ENCODE measurements around the gene KIF20A. TPM values are rescaled to one million over a fixed set of nuclear protein-coding genes. Genes with fewer than 3 reads are reported as not detected.
"Not testable (repeated sequence)": the region's sequence is repeated elsewhere in the genome, so short reads cannot be mapped to it uniquely, and the experiment has no call there.

Gene KIF20A
- 10 to 100 TPM; 37.1 to 47.9 (median 43.0) TPM for polyA plus RNA-seq (ENCODE audit: insufficient read length in 4 of 4)

DNA sequence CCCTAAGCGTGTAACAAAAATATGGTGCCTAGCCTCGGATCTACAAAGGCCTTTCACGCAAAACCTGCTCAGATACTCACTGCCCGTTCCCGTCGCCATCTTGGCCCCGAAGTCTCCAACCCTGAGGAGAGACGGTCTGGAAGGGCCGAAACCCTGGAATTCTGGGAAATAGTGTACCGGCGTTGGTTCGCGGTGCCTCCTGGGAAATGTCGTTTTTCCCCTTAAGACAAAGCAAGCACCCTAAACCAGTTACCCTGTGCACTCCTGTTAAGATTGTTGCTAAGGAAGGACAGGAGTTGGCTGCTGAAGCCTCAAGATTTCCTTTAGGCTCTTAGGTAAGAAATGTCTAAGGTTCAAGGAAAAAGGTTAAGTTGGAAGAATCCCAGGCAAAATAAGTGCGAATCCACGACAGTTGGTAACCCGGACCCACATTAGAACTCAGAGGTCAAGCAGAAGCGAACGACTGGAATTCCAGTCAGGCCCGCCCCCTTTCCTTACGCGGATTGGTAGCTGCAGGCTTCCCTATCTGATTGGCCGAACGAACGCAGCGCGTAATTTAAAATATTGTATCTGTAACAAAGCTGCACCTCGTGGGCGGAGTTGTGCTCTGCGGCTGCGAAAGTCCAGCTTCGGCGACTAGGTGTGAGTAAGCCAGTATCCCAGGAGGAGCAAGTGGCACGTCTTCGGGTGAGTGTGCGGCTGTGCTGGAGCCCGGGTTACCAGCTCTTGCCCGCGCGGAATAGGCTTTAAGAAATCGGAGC lies at the start of gene KIF20A, which contains the start of gene BRD8:
Gene KIF20A (plus strand): TSS at position 597 of the 761 bp plus-strand sequence. CDS start 569 bp downstream, outside the sequence.
Gene BRD8 (minus strand): TSS at position 115 of the 761 bp plus-strand sequence. CDS start 16 bp downstream, at position 99.
- DNase-seq (ENCODE audit: low read depth in 4 of 4, low spot score in 3 of 4) = peak; percentile 90 to 95 (median 92)

- no peak for DNase-seq (ENCODE audit: low read depth in 4 of 4, low spot score in 3 of 4)
Observed at GRCh38 chr5:138129347-138129746, 49.6 kb upstream of the KIF20A start.

- DNase-seq (ENCODE audit: low read depth in 4 of 4, low spot score in 3 of 4) = no peak
Observed at GRCh38 chr5:138132543-138132942, 46.4 kb upstream of the KIF20A start.

DNA sequence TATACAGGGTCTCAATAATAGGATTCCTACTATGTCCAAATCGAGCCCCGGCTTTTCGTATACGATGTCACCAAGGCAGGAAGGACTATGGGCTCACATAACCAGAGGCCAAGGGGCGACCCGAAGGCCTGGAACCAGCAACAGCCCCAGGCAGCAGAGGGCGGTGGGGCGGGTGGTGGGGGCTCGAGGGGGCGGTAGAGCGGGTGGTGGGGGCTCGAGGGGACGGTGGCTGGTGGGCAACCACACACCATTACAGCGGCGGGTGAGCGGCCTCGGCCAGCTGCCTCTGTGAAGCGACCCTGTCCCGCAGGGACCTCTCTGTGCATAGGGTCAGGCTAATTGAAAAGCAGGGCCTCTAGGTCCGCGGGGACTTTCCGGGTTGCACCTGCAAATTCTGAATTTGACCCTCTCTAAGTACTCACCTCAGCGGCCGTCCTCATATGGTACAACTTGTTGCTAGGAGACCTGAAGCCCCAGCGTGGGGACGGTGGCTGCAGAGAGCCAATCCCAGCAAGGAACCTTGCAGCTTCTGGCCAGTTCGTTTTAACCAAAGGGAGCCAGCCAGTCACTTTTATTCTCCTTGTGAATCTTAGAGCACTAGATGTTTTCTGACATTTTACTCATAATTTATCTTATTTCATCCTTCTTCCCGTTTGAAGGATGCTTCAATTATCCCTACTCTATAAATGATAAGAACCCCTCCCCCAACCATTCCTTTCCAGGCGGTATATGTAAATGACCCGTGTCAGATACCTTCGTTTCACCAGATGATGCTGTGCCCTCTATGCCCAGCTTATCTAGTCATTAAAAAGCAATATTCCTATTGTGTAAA lies 39.7 kb upstream of the KIF20A start, which contains the start of gene NME5:
Gene NME5 (minus strand): TSS at position 480 of the 832 bp plus-strand sequence. CDS start 648 bp downstream, outside the sequence.
- peak; percentile 48 to 72 (median 56) for DNase-seq (ENCODE audit: low read depth in 4 of 4, low spot score in 3 of 4)

DNA sequence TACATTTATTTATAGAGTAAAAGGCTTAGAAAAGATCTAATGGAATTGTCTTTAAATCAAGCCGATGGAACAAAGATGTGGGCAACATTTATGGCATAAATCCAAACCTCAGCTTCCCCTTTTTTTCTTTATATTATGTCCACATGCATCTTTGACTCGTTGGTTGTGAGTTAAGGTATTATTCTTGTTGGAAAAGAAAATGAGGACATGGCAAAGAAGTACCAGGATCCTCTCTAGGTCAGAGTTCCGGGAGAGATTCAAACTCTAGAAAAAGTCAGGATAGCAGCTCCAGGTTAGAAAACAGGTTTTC lies 39.2 kb upstream of the KIF20A start:
- no peak for DNase-seq (ENCODE audit: low read depth in 4 of 4, low spot score in 3 of 4)

DNA sequence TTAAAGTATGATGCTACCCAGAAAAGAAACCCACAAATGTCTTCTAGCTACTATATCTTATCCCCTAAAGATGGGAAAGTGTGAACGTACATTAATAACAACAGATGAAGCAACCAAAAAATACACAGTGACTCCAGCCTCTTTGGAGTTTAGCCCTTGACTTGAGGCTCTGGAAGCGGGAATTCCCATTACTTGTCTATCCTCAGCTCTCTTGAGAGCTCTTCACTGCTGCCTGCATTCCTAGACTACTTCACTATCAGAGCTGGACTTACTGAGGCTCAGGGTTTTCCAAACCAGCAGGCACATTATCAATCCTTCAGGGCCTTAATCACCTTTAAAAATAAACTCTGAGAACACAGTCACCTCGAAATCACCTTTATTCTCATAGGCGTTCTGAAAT lies 38.6 kb upstream of the KIF20A start:
- DNase-seq (ENCODE audit: low read depth in 4 of 4, low spot score in 3 of 4) = no peak

GRCh38 chr5:138141734-138142133 lies 37.2 kb upstream of the KIF20A start:
- no peak for DNase-seq (ENCODE audit: low read depth in 4 of 4, low spot score in 3 of 4)

- not testable (repeated sequence) for DNase-seq (ENCODE audit: low read depth in 4 of 4, low spot score in 3 of 4)
Observed at GRCh38 chr5:138143578-138143977, 35.3 kb upstream of the KIF20A start.

- no peak for DNase-seq (ENCODE audit: low read depth in 4 of 4, low spot score in 3 of 4)
Observed at GRCh38 chr5:138148811-138149210, 30.1 kb upstream of the KIF20A start.

GRCh38 chr5:138149530-138149929 lies 29.4 kb upstream of the KIF20A start:
- DNase-seq (ENCODE audit: low read depth in 4 of 4, low spot score in 3 of 4) = no peak

DNA sequence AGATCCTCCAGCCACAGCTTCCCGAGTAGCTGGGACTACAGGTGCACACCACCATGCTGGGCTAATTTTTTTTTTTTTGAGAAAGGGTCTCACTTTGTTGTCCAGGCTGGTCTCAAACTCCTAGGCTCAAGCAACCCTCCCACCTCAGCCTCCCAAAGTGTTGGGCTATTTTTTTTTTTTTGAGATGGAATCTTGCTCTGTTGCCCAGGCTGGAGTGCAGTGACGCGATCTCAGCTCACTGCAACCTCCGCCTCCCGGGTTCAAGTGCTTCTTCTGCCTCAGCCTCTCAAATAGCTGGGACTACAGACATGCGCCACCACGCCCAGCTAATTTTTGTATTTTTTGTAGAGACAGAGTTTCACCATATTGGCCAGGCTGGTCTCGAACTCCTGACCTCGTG lies 22.9 kb upstream of the KIF20A start:
- DNase-seq (ENCODE audit: low read depth in 4 of 4, low spot score in 3 of 4) = not testable (repeated sequence)

GRCh38 chr5:138157626-138158025 lies 21.3 kb upstream of the KIF20A start:
- no peak for DNase-seq (ENCODE audit: low read depth in 4 of 4, low spot score in 3 of 4)

DNA sequence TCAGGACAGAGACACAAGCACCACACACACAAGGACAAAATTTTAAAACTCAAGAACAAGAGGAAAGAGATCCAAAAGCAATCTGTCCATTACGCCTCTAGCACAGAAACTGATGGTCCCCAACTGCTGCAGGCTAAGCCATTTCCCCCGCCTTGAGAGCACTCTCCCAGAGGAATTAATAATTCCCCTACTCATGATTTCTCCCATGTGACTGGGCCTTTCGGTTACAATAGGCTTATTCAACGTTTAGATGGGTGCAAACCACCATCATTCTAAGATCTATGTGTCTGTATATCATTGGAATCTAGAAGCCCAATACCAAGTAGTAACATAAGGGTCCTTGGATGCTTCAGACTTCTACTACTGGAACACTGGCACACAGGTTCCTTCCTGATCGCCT lies 19.2 kb upstream of the KIF20A start:
- no peak for DNase-seq (ENCODE audit: low read depth in 4 of 4, low spot score in 3 of 4)

- DNase-seq (ENCODE audit: low read depth in 4 of 4, low spot score in 3 of 4) = no peak
Observed at GRCh38 chr5:138160706-138161105, 18.2 kb upstream of the KIF20A start.

- DNase-seq (ENCODE audit: low read depth in 4 of 4, low spot score in 3 of 4) = no peak
Observed at GRCh38 chr5:138163721-138164120, 15.2 kb upstream of the KIF20A start.

- no peak for DNase-seq (ENCODE audit: low read depth in 4 of 4, low spot score in 3 of 4)
Observed at GRCh38 chr5:138169124-138169523, 9.8 kb upstream of the KIF20A start.

- no peak for DNase-seq (ENCODE audit: low read depth in 4 of 4, low spot score in 3 of 4)
Observed at GRCh38 chr5:138170299-138170698, 8.6 kb upstream of the KIF20A start.

- peak in 1 of 4 donors; percentile 12 for DNase-seq (ENCODE audit: low read depth in 4 of 4, low spot score in 3 of 4)
Observed at GRCh38 chr5:138177941-138178515, 884 bp upstream of the KIF20A start.

- DNase-seq (ENCODE audit: low read depth in 4 of 4, low spot score in 3 of 4) = no peak
Observed at GRCh38 chr5:138179277-138179857, 455 bp downstream of the KIF20A start.

DNA sequence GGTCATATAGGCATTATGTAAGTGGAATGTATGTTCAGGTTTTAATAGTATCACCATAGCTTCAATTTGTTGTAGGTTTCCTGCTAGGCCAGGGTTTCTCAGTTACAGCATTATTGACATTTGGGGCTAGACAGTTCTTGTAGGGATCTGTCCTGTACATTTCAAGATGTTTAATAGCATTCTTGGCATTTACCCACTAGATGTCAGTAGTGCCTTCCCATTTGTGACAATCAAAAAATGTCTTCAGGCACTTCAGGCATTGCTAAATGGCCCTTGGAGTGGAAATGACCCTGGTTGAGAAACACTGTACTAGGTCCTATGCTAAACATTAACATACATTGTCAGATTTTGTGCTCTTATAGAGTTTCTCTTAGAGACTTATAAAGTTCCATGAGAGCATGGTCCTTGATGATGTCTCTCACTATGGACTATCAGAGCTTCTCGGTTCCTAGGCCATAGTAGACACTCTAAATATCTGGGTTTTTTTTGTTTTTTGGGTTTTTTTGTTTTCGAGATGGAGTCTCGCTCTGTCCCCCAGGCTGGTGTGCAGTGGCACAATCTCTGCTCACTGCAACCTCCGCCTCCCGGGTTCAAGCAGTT lies 1.4 kb downstream of the KIF20A start:
- peak in 2 of 4 donors; percentile 27 to 29 for DNase-seq (ENCODE audit: low read depth in 4 of 4, low spot score in 3 of 4)
